ENCODE data around the gene CSNK2B.

Gene CSNK2B

DNA sequence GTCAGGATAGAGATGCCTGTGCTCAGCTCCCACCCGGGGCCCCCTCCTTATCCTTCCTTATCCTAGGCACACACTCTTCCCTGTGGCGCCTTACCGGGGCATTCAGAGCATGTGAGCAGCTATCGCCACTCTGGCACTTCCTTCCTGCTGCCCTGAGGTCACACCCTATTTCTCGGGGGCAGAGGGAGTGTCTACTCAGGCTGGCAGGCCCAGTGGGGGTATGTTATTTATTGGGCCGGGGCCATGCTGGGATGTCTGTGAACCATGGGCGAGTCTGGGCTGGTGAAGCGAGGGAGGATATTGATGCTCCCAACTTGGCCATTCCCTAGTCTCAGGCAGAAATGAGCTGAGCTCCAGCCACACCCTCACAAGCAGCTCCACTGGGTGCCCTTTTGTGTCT, 45.4 kb downstream of the CSNK2B start:
- no peak for DNase-seq (ENCODE audit: low read depth in 2 of 2)

DNA sequence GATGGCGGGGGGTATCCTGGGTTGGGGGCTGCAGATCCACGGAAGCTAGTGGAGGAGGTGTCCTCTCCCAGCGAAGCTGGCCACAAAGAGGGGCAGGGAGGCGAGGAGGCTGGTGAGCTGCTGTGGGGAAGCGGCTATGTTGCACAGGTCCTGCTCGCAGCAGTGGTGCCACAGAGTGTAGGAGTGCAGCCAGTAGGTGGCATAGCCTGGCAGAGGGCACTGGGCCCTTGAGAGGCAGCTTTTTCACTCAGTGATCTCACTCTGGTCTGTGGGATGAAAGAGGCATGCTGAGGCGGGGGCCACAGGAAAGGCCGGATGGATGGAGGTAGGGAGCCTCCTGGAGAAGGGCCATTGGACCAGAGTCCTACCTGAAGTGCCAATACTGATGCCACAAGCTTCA, 46.4 kb downstream of the CSNK2B start:
- no peak for DNase-seq (ENCODE audit: low read depth in 2 of 2)

DNA sequence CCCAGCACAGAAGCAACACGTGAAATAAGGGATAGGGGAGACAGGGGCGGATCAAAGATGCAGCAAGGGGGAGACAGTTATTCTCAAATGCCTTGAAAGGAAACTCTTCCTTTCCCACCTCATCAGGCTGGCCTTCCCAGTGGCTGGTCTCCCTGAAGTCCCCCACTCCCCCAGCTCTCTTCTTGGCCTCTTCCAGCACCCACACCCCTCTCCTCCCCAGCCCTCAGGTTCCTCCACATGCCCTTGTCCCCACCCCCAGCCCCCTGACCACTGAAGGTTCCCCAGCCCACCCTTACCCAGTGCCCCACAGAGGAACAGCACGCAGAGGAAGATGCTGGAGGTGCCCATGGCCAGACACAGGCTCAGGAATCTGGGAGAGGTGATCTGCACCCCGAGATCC, 47.6 kb downstream of the CSNK2B start:
- no peak for DNase-seq (ENCODE audit: low read depth in 2 of 2)

DNA sequence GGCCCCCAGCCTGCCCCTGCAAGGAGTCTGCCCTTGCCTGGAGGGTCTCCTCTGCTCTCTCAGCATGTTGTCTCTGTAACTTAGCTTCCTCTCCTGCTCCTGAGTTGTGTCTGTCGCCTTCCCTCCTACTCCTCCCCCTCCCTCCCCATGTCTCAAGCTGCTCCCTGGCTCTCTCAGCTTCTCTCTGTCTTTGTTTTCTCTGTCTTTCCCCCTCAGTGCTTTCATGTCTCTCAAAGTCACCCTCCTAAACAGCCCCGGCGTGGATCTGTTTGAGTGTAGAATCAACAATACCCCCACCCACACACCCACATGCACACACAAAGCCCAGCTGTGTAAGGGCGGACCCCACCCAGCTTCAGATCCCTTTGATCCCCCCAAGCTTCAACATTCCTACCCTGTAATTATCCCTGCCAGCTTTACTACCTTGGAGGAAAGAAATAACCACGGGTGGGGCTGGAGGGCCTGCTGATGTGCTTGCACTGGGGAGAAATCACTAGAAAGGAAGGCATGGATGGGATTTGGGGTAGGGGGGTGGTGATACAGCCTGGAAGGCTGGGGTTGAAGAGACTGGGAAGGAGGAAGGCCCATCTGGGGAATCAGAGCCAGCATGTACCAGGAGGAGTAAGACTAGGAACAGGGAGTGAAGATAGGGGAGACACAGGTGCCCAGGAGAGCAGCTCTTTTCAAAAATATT, 48.3 kb downstream of the CSNK2B start:
- DNase-seq (ENCODE audit: low read depth in 2 of 2) = no peak

DNA sequence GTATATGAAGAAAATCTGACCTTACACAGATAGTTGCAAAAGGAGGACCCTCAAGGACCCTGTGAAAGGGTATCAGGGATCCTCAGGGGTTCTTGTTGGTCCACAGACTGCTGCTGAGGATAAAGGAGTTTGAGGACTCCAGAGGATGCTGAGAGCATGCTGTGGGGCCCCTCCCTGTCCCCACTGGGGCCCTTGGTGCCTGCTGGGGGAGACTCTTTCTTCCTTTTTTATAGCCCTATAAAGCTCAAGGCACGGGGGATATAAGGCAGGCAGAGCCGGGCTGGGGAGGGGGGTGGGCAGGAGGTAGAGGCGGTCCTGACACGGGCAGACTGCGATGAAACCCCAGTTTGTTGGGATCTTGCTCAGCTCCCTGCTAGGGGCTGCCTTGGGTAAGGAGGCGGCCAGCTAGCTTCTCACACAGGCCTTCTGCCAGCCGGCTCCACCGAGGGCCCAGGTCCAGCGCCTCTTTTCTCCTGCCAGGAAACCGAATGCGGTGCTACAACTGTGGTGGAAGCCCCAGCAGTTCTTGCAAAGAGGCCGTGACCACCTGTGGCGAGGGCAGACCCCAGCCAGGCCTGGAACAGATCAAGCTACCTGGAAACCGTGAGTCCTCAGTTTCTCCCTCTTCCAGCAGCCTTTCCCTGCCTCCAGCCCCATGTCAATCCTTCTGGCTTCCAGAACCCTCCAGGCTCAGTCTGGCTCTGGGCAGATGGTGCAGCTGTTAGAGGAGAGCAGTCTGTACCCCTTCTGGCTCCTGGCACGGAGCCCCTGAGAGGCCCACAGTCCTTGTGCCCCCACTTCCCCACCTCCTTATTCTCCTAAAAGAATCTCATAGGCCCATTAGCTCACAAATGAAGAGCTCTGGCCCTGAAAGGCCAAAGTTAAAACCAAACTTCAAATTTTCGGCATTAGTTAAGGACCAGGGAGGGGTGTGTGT, 49.4 kb downstream of the CSNK2B start, which contains the start of gene LY6G6D:
Gene LY6G6D, plus strand, starts transcription at position 327 of the 937 bp plus-strand sequence. Its CDS starts 8 bp downstream, at position 335.
- DNase-seq (ENCODE audit: low read depth in 2 of 2) = no peak

DNA sequence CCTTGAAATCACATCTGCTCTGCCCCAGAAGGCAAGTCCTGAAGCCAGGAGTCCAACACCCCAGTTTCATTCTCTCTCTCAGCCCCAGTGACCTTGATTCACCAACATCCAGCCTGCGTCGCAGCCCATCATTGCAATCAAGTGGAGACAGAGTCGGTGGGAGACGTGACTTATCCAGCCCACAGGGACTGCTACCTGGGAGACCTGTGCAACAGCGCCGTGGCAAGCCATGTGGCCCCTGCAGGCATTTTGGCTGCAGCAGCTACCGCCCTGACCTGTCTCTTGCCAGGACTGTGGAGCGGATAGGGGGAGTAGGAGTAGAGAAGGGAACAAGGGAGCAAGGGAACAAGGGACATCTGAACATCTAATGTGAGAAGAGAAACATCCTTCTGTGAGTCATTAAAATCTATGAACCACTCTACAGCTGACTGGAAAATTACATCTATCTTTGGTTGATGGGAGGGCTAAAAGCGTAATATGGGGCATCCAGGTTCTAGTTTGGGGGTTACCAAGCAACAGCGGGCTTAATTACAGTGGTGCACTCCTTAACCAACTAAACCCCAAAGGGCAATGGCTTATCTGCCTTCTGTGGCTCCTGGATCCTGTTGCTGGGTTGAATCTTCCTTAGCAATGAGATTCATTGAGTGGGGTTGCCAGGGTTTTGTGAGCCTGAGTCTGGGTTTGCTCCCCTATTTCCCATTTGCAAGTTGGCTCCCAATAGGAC, 51.8 kb downstream of the CSNK2B start:
- DNase-seq (ENCODE audit: low read depth in 2 of 2) = no peak

DNA sequence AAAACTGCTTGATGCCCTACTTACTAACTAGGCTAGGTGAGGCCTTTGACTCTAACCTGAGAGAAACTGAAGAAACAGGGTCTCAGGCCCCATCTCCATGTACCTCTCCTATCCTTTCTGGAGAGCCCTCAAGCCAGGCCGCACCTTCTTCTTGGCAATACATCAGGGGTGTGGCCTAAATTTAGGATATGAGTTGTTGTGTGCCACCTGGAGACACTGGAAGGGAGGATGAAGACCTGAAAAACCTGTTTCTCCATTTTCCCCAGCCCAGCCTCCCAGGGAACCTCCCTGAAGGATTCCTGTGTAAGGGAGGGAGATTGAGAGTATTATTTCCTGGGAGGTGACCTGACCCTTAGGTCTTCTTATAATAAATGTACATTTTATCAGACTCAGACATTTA, 52.4 kb downstream of the CSNK2B start:
- no peak for DNase-seq (ENCODE audit: low read depth in 2 of 2)

DNA sequence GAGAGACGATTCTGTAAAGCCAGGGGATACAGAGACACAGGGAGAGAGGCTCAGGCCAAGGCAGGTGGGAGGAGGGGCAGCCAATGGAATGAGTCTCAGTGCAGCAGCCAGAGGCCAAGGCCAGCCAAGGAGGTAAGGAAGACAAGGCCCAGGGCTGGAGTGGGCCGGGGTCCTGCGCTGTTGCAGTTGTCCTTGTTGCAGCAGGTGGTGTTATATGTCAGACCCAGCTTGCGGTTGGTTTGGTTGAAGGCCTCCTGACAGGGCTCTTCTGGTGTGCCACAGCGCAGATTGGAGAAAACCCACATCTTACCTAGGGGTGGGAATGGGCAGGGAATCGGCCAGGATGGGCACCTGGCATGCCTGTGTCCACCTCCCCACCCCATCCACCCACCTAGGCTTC, 53.1 kb downstream of the CSNK2B start:
- no peak for DNase-seq (ENCODE audit: low read depth in 2 of 2)

All from stimulated activated CD4-positive, alpha-beta T cell treated with anti-CD3 and anti-CD28 coated beads, Interleukin-15, amount 100 ng/mL, for 48 hours (primary cell).